Middle frontal gyrus (tissue), 1 donor: ENCODE data around the gene ABCB6.

Experiments
- DNase-seq: peaks from one replicate; pipeline ENCODE4 v3.0.0-alpha.2; 2015; ENCODE audit warnings: low spot score; ENCODE audit errors: extremely low spot score

ABCB6 gene

GRCh38 chr2:219171231-219171651 is 47.5 kb downstream of the ABCB6 start:
- peak; percentile 14 for DNase-seq

GRCh38 chr2:219169930-219170654 is 48.7 kb downstream of the ABCB6 start, which contains the start of gene SLC23A3:
Gene SLC23A3, minus strand, starts transcription at chr2:219170029. Its CDS starts 45 bp downstream, at chr2:219169984.
- DNase-seq, result no peak

- no peak for DNase-seq
These were observed 49.8 kb downstream of the ABCB6 start for GRCh38 chr2:219168932-219169331.

- no peak for DNase-seq
These were observed 50.2 kb downstream of the ABCB6 start for GRCh38 chr2:219168526-219168925.

- DNase-seq, result no peak
These were observed 50.8 kb downstream of the ABCB6 start for GRCh38 chr2:219167997-219168396.

- no peak for DNase-seq
These were observed 53.5 kb downstream of the ABCB6 start for GRCh38 chr2:219165058-219165911.

GRCh38 chr2:219163156-219163555 is 55.6 kb downstream of the ABCB6 start:
- no peak for DNase-seq

- DNase-seq, result no peak
These were observed 57.7 kb downstream of the ABCB6 start for GRCh38 chr2:219161097-219161496.

GRCh38 chr2:219160186-219161017 is 58.4 kb downstream of the ABCB6 start, which contains the start of gene NHEJ1:
Gene NHEJ1, minus strand, starts transcription at chr2:219160815. Its CDS starts 2,453 bp downstream, at chr2:219158362.
- peak; percentile 78 for DNase-seq
